Fibroblast of mammary gland (primary cell): ENCODE results near the gene EXD3.

Experiments used
- DNase-seq: peaks from one replicate; pipeline ENCODE4 v3.0.0-alpha.2; 2010; ENCODE audit warnings: low read depth
- H3K4me3 ChIP-seq: 2 replicates; pipeline ENCODE4 v1.5.1; 2011; ENCODE audit warnings: low read depth, mild to moderate bottlenecking, low read length, moderate library complexity; ENCODE audit not compliant: control insufficient read depth
- TF ChIP-seq, protein P1 (sequence below): conservative IDR thresholded peaks from 2 replicates; pipeline ENCODE4 v1.5.1; 2011; ENCODE audit warnings: low read depth, low read length, inconsistent platforms; ENCODE audit not compliant: control insufficient read depth, insufficient read depth

The EXD3 gene

DNA sequence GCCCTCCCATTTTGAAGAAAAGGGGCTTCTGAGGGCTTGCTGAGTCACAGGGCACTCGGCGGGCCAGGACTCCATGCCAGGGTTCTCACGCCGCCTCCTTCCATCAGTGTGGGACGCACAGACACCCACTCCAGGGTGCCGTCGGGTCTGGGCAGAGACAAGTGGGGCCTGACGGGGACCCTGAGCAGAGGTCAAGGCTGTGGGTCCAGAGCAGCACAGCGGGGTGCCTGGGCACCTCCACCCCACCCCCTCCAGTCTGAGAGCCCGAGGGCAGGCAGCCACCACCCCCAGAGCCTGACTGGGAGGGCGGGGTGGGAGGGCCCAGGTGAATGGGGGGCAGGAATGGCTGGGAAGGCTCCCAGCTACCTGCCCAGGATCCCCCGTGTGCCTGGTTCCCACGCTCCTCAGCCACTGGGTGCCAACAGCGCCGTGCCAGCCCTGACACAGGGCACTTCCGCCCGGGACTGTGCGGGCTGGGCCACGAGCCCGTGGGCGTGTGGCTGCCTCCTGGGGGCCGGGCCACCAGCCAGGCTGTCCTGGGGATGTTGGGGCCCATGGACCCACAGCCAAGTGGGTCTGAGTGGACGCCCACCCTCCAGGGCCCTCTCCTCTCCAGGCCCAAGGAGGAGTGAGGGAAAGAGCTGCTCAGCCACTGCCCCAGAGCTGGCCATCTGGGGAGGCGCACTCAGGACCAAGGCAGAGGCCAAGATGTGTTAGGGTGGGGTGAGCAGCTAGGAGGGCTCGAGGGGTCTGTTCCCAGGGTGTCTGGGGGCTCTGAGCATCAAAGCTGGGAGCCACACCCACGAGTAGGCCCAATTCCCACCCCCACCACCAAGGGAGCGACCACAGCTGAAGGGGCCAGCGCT is 110.7 kb downstream of the EXD3 start:
- DNase-seq, result no peak
- TF ChIP-seq, protein P1, sequence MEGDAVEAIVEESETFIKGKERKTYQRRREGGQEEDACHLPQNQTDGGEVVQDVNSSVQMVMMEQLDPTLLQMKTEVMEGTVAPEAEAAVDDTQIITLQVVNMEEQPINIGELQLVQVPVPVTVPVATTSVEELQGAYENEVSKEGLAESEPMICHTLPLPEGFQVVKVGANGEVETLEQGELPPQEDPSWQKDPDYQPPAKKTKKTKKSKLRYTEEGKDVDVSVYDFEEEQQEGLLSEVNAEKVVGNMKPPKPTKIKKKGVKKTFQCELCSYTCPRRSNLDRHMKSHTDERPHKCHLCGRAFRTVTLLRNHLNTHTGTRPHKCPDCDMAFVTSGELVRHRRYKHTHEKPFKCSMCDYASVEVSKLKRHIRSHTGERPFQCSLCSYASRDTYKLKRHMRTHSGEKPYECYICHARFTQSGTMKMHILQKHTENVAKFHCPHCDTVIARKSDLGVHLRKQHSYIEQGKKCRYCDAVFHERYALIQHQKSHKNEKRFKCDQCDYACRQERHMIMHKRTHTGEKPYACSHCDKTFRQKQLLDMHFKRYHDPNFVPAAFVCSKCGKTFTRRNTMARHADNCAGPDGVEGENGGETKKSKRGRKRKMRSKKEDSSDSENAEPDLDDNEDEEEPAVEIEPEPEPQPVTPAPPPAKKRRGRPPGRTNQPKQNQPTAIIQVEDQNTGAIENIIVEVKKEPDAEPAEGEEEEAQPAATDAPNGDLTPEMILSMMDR, result no peak

DNA sequence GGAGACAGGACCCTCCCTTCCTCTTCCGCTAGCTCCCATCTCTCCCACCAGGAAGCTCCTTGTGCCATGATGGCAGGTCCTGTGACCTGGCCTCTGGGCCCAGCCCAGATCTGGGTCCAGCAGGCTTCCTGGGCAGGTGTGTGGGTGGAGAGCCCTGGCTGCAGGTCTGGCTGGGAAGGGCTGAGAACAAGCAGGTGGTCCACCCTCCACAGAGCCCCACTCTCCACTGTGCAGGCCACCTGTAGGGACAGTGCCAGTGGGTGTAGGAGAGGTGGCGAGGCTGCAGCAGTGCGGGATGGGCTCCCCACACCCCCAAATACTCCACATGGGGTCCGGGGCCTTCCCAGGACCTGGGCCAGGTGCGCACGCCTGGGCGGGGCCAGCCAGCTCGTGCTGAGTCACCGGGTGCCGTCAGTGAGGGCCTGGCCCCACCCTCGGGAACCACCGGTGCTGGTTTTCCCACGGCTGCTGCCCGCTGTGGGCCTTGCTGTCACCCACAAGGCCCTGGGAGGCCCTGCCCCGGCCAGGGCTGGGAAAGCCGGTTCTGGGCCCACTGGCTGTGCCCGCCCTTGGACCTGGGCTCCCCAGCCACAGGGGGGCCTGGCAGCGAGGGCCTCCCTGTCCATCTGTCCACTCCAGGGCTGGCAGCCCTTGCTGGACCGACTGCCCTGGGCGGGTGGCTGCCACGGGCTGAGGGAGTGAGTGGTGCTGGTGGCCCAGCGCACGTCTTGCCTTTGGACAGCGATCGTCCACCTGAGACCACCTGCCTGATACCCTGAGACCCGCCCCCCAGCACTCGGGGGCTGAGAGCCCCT is 111.6 kb downstream of the EXD3 start:
- peak; percentile 42 for DNase-seq
- no peak overlapping the region for H3K4me3 ChIP-seq
- TF ChIP-seq, protein P1, result no peak

More for the DNA sequence above, 110.7 kb downstream of the EXD3 start:
- no peak overlapping the region for H3K4me3 ChIP-seq

DNA sequence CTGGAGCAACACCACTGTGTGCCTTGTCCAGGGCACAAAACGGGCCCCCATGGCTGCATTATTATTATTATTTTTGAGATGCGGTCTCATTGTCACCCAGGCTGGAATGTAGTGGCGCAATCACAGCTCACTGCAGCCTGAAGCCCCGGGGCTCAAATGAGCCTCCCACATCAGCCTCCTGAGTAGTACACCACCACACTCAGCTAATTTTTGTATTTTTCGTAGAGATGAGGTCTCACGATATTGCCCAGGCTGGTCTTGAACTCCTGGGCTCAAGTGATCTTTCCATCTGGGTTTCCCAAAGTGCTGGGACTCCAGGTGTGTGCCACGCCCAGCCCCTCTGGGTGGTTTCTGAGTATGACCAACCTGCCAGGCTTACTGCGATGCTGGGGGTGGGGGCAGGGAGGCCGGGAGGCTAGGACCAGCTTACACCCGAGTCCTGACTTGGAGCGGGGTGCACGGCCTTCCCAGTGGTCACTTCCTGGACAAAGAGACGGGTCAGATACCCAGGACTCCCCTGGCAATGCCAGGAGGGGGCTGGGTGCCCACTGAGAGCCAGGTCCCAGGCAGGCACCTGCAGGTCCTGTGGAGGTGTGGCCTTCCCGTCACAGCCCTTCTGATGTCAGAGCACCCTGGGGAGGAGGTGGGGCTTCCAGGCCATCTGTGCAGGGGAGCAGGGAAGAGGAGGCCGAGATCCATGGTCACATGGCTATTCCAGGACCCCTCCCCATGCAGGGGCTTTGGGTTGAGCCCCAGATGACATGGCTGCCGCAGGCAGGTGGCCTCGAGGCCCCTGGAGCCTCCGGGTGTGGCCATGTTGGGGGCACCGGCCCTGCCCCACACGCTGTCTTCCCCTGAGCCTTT is 112.5 kb downstream of the EXD3 start:
- no peak overlapping the region for H3K4me3 ChIP-seq
- TF ChIP-seq, protein P1, result no peak
- DNase-seq, result no peak

DNA sequence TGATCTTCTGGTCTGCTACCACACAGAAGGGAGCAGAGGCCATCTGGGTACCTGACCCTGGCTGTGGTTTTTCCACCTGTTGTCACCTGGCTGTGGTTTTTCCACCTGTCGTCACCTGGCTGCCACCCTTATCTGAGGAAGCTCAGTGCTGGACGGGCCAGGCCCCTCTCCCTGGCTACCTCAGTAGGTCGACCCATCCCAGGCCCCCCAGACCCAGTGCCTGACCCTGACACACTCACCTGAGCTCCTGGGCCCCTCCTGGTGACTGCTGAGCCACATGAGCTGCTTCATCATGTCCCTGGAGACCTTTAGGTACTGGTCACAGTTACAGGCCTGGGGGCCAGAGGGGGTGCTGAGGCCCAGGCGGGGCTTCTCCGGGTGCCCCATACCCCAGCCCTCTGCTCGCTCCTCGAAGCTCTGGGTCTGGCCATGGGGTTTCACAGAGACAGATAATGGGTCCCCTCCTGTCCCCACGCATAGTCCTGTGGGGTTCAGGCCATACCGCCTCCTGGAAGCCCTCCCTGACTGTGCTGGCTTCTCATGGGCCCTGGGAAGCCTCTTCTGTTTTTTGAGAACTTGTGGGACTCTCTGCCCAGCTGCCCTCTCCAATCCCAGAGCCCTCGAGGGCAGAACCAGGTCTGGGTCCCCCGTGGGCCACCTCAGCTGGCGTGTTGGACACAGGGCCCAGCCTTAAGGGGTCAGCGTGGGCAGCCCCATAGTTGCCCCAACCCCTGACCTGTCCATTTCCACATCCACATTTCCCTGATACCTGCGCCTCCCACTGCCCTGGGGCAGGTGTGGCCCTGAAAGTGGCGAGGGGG is 113.4 kb downstream of the EXD3 start:
- TF ChIP-seq, protein P1, result no peak

DNA sequence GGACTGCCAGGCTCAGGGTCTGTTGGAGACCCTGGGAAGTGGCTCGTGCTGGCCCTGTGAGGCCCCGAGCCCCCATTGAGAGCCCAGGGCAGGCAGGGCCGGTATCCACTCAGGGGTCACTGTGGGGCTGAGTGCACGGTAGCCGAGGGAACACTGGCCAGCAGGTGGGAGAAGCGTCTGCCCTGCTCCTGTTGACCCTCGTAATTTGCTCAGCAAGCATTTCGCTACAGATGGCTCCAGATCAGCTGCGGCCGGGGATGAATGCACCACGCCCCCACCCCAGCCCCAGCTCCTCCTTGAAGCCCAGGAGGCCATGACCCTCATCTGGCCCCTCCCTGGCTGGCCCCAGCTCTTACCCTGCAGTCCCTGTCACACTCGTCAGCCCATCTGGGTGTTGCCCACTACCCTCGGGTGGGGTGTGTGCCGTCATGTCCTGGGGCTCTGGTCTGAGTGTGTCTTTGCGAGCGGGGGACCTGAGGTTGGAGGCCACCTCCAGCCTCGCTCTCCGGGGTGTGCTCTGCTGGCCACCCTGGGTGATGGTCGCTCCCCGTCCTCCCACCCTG is 114.8 kb downstream of the EXD3 start:
- H3K4me3 ChIP-seq, result no peak overlapping the region
- TF ChIP-seq, protein P1, result no peak
- no peak for DNase-seq

More for the DNA sequence above, 113.4 kb downstream of the EXD3 start:
- H3K4me3 ChIP-seq, result no peak overlapping the region
- DNase-seq, result no peak
